ENCODE results near the gene NEK11. TPM values are rescaled to one million over a fixed set of nuclear protein-coding genes. Genes with fewer than 3 reads are reported as not detected.

The NEK11 gene
- total and polyA plus RNA-seq, 9 of the 15 experiments (the other 6 are each of a cell fraction or from before 2014, with no cell fraction given), result 0.28 to 1.5 (median 0.87) TPM

DNA sequence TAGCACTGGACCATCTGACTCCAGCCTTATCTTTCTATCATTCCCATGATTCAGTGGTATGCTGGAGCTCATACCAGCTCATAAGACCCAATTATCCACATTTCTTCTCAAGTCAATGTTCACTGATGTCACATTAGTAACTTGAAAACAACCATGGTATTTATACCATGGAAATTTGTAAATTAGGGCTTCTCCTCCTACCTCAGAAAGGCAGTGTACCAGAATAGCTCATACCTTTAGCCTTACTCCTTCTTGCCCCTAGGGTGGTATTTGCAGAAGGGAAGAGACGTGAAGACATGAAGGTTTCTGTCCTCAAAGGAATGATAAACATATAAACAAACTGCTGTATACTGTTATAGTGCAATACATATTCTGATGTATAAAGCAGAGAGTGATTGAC, 114.2 kb downstream of the NEK11 start:
- DNase-seq (ENCODE audit: extremely low read depth in 1 of 4, low spot score in 3 of 4), result no peak
- TF ChIP-seq ZNF583 (CRISPR knock-in tag; IDR thresholded peaks at IDR 0.05) (no peak), PHF21A (IDR thresholded peaks at IDR 0.05; ENCODE audit: borderline replicate concordance, low read depth) (no peak), FOS (IDR thresholded peaks at IDR 0.05; ENCODE audit: extremely low read depth, insufficient read length) (no peak), ZNF146 (CRISPR knock-in tag; IDR thresholded peaks at IDR 0.05; ENCODE audit: unreplicated experiment) (no peak), ZNF551 (CRISPR knock-in tag; IDR thresholded peaks at IDR 0.05) (no peak), EP400 (IDR thresholded peaks at IDR 0.05) (no peak), ZKSCAN3 (CRISPR knock-in tag; IDR thresholded peaks at IDR 0.05) (no peak), EGR1 (conservative IDR thresholded peaks at IDR 0.05) (no peak), HDAC1 (IDR thresholded peaks at IDR 0.05) (no peak)
- TF ChIP-seq, protein P1, sequence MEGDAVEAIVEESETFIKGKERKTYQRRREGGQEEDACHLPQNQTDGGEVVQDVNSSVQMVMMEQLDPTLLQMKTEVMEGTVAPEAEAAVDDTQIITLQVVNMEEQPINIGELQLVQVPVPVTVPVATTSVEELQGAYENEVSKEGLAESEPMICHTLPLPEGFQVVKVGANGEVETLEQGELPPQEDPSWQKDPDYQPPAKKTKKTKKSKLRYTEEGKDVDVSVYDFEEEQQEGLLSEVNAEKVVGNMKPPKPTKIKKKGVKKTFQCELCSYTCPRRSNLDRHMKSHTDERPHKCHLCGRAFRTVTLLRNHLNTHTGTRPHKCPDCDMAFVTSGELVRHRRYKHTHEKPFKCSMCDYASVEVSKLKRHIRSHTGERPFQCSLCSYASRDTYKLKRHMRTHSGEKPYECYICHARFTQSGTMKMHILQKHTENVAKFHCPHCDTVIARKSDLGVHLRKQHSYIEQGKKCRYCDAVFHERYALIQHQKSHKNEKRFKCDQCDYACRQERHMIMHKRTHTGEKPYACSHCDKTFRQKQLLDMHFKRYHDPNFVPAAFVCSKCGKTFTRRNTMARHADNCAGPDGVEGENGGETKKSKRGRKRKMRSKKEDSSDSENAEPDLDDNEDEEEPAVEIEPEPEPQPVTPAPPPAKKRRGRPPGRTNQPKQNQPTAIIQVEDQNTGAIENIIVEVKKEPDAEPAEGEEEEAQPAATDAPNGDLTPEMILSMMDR (IDR thresholded peaks at IDR 0.05 in 2 of 3, conservative IDR thresholded peaks at IDR 0.05 in 1 of 3; ENCODE audit: insufficient read depth in 2 of 3, low read depth in 1 of 3, low read length in 3 of 3), result no peak
- TF ChIP-seq, protein P2, sequence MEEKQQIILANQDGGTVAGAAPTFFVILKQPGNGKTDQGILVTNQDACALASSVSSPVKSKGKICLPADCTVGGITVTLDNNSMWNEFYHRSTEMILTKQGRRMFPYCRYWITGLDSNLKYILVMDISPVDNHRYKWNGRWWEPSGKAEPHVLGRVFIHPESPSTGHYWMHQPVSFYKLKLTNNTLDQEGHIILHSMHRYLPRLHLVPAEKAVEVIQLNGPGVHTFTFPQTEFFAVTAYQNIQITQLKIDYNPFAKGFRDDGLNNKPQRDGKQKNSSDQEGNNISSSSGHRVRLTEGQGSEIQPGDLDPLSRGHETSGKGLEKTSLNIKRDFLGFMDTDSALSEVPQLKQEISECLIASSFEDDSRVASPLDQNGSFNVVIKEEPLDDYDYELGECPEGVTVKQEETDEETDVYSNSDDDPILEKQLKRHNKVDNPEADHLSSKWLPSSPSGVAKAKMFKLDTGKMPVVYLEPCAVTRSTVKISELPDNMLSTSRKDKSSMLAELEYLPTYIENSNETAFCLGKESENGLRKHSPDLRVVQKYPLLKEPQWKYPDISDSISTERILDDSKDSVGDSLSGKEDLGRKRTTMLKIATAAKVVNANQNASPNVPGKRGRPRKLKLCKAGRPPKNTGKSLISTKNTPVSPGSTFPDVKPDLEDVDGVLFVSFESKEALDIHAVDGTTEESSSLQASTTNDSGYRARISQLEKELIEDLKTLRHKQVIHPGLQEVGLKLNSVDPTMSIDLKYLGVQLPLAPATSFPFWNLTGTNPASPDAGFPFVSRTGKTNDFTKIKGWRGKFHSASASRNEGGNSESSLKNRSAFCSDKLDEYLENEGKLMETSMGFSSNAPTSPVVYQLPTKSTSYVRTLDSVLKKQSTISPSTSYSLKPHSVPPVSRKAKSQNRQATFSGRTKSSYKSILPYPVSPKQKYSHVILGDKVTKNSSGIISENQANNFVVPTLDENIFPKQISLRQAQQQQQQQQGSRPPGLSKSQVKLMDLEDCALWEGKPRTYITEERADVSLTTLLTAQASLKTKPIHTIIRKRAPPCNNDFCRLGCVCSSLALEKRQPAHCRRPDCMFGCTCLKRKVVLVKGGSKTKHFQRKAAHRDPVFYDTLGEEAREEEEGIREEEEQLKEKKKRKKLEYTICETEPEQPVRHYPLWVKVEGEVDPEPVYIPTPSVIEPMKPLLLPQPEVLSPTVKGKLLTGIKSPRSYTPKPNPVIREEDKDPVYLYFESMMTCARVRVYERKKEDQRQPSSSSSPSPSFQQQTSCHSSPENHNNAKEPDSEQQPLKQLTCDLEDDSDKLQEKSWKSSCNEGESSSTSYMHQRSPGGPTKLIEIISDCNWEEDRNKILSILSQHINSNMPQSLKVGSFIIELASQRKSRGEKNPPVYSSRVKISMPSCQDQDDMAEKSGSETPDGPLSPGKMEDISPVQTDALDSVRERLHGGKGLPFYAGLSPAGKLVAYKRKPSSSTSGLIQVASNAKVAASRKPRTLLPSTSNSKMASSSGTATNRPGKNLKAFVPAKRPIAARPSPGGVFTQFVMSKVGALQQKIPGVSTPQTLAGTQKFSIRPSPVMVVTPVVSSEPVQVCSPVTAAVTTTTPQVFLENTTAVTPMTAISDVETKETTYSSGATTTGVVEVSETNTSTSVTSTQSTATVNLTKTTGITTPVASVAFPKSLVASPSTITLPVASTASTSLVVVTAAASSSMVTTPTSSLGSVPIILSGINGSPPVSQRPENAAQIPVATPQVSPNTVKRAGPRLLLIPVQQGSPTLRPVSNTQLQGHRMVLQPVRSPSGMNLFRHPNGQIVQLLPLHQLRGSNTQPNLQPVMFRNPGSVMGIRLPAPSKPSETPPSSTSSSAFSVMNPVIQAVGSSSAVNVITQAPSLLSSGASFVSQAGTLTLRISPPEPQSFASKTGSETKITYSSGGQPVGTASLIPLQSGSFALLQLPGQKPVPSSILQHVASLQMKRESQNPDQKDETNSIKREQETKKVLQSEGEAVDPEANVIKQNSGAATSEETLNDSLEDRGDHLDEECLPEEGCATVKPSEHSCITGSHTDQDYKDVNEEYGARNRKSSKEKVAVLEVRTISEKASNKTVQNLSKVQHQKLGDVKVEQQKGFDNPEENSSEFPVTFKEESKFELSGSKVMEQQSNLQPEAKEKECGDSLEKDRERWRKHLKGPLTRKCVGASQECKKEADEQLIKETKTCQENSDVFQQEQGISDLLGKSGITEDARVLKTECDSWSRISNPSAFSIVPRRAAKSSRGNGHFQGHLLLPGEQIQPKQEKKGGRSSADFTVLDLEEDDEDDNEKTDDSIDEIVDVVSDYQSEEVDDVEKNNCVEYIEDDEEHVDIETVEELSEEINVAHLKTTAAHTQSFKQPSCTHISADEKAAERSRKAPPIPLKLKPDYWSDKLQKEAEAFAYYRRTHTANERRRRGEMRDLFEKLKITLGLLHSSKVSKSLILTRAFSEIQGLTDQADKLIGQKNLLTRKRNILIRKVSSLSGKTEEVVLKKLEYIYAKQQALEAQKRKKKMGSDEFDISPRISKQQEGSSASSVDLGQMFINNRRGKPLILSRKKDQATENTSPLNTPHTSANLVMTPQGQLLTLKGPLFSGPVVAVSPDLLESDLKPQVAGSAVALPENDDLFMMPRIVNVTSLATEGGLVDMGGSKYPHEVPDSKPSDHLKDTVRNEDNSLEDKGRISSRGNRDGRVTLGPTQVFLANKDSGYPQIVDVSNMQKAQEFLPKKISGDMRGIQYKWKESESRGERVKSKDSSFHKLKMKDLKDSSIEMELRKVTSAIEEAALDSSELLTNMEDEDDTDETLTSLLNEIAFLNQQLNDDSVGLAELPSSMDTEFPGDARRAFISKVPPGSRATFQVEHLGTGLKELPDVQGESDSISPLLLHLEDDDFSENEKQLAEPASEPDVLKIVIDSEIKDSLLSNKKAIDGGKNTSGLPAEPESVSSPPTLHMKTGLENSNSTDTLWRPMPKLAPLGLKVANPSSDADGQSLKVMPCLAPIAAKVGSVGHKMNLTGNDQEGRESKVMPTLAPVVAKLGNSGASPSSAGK (IDR thresholded peaks at IDR 0.05), result no peak
- no peak overlapping the region for H3K4me2 ChIP-seq (ENCODE audit: insufficient read depth, low read length)
- ATAC-seq, result no peak
- no TSS peak for BruUV-seq (replicated peaks)
- no peak for FAIRE-seq
- CTCF ChIA-PET (ENCODE audit: low intra/inter-chr PET ratio), result no interaction called here
- no peaks in the 10 kb centered on the region for H3K36me3 ChIP-seq (ENCODE audit: control insufficient read depth, insufficient read depth, low read length)
- H3K9me1 ChIP-seq (ENCODE audit: control insufficient read depth, insufficient read depth, low read length), result no peaks in the 10 kb centered on the region
- 0% methylated on average over 1 of the region's 1 CpG for WGBS (ENCODE audit: insufficient coverage, low coverage, missing lambda C conversion rate)
- no peaks in the 10 kb centered on the region for H3K9me3 ChIP-seq (replicated peaks; ENCODE audit: control insufficient read depth, insufficient read depth, low read depth, low read length)
- H3K4me3 ChIP-seq, result no peak overlapping the region
- H3K27me3 ChIP-seq (ENCODE audit: control insufficient read depth in 2 of 2, insufficient read depth in 2 of 2, low read length in 2 of 2), result no peaks in the 10 kb centered on the region
- no peaks in the 10 kb centered on the region for H3K79me2 ChIP-seq (ENCODE audit: control insufficient read depth, insufficient read depth, low read length)
- H3K27ac ChIP-seq (ENCODE audit: extremely low read depth, low read depth, low read length), result no peak overlapping the region
- H4K20me1 ChIP-seq (replicated peaks; ENCODE audit: control insufficient read depth, insufficient read depth, low read length), result no peaks in the 10 kb centered on the region
- intact Hi-C loops (cut with micrococcal nuclease), result no loop called here
- no peak overlapping the region for H3K9ac ChIP-seq (ENCODE audit: insufficient read depth in 1 of 2, low read depth in 2 of 2, low read length in 2 of 2)
- in situ Hi-C loops (cut with MboI), result no loop called here
- no peaks in the 10 kb centered on the region for H3K4me1 ChIP-seq (replicated peaks in 1 of 2; ENCODE audit: control insufficient read depth in 2 of 2, insufficient read depth in 2 of 2, low read length in 2 of 2)
- POLR2A ChIA-PET, result no interaction called here
- H2AFZ ChIP-seq (ENCODE audit: low read depth, low read length), result no peak overlapping the region
